GM23338 (cell line): ENCODE data around the gene WDR17. TPM values are rescaled to one million over a fixed set of nuclear protein-coding genes. Genes with fewer than 3 reads are reported as not detected.

Experiments
- ATAC-seq: fragments of 200-7000 bp; cut with Tn5 transposase; 3 replicates; pipeline ENCODE4 v1.9.1; 2020
- DNase-seq: peaks from one replicate; pipeline ENCODE4 v3.0.0-alpha.2; 2015; ENCODE audit warnings: low spot score
- H2AFZ ChIP-seq: fragments of 200-600 bp; sonication (generic); 2 replicates; pipeline ENCODE4 v1.8.0; 2016; ENCODE audit warnings: antibody characterized with exemption, mild to moderate bottlenecking, moderate library complexity
- H3F3A ChIP-seq: fragments of 200-600 bp; sonication (generic); replicated peaks from 2 replicates; pipeline ENCODE4 v1.8.0; 2017; ENCODE audit warnings: antibody characterized with exemption, mixed run types, low read depth
- H3K27ac ChIP-seq: fragments of 200-600 bp; sonication (generic); 2 replicates; pipeline ENCODE4 v1.6.1; 2016; ENCODE audit warnings: low read depth
- H3K27me3 ChIP-seq: fragments of 200-600 bp; sonication (generic); 2 replicates; pipeline ENCODE4 v1.8.0; 2016; ENCODE audit warnings: mild to moderate bottlenecking, mixed run types, moderate library complexity; ENCODE audit not compliant: insufficient read depth
- H3K36me3 ChIP-seq: fragments of 200-600 bp; sonication (generic); 2 replicates; pipeline ENCODE4 v1.8.0; 2016; ENCODE audit warnings: mild to moderate bottlenecking; ENCODE audit not compliant: insufficient read depth
- H3K4me1 ChIP-seq: fragments of 200-600 bp; sonication (generic); 2 replicates; pipeline ENCODE4 v1.8.0; 2016; ENCODE audit warnings: mild to moderate bottlenecking, moderate library complexity; ENCODE audit not compliant: insufficient read depth
- H3K4me2 ChIP-seq: fragments of 200-600 bp; sonication (generic); 2 replicates; pipeline ENCODE4 v1.7.1; 2017; ENCODE audit warnings: mixed run types
- H3K4me3 ChIP-seq: fragments of 200-600 bp; sonication (generic); 2 replicates; pipeline ENCODE4 v1.6.1; 2016; ENCODE audit warnings: mixed run types
- H3K79me2 ChIP-seq: fragments of 200-600 bp; sonication (generic); replicated peaks from 2 replicates; pipeline ENCODE4 v1.8.0; 2017; ENCODE audit warnings: mild to moderate bottlenecking; ENCODE audit not compliant: insufficient read depth
- H3K9me2 ChIP-seq: fragments of 200-600 bp; sonication (generic); 2 replicates; pipeline ENCODE4 v1.8.0; 2017; ENCODE audit not compliant: insufficient read depth
- H4K20me1 ChIP-seq: fragments of 200-600 bp; sonication (generic); replicated peaks from 2 replicates; pipeline ENCODE4 v1.8.0; 2017; ENCODE audit warnings: mild to moderate bottlenecking; ENCODE audit not compliant: insufficient read depth
- H3K27ac Mint-ChIP-seq: 2 replicates; pipeline ENCODE4 v1.8.0; 2020; ENCODE audit warnings: inconsistent platforms, mild to moderate bottlenecking, moderate library complexity, mixed read lengths
- H3K27me3 Mint-ChIP-seq: 3 replicates; pipeline ENCODE4 v1.8.0; 2022; ENCODE audit warnings: low read depth, mild to moderate bottlenecking, moderate library complexity, mixed read lengths, inconsistent platforms; ENCODE audit not compliant: insufficient read depth, poor library complexity
- H3K36me3 Mint-ChIP-seq: 3 replicates; pipeline ENCODE4 v1.8.0; 2021; ENCODE audit warnings: low read depth, mild to moderate bottlenecking, inconsistent platforms, moderate library complexity, mixed read lengths
- H3K4me1 Mint-ChIP-seq: 3 replicates; pipeline ENCODE4 v1.8.0; 2020; ENCODE audit warnings: mild to moderate bottlenecking, inconsistent platforms, mixed read lengths
- H3K4me3 Mint-ChIP-seq: 3 replicates; pipeline ENCODE4 v1.8.0; 2021; ENCODE audit warnings: moderate library complexity, mild to moderate bottlenecking, inconsistent platforms, mixed read lengths
- H3K9me3 Mint-ChIP-seq: 3 replicates; pipeline ENCODE4 v1.8.0; 2020; ENCODE audit warnings: moderate library complexity, mild to moderate bottlenecking, inconsistent platforms, mixed read lengths
- CREB1 ChIP-seq: fragments of 250-450 bp; sonication (Bioruptor Pico); IDR thresholded peaks from 2 replicates; pipeline ENCODE4 v1.5.0; 2020; ENCODE audit warnings: low read depth, mild to moderate bottlenecking, moderate library complexity
- EZH2 ChIP-seq: fragments of 200-600 bp; sonication (generic); IDR thresholded peaks from one replicate; pipeline ENCODE4 v1.8.0; 2017; ENCODE audit warnings: antibody characterized with exemption, mild to moderate bottlenecking, low read depth; ENCODE audit not compliant: unreplicated experiment
- EZH2phosphoT487 ChIP-seq: fragments of 200-600 bp; sonication (generic); IDR thresholded peaks from one replicate; pipeline ENCODE4 v1.8.1; 2018; ENCODE audit warnings: antibody characterized with exemption; ENCODE audit not compliant: unreplicated experiment
- JUNB ChIP-seq: IDR thresholded peaks from one replicate; pipeline ENCODE4 v1.6.1; 2016; ENCODE audit warnings: antibody characterized with exemption; ENCODE audit not compliant: unreplicated experiment
- NANOG ChIP-seq: IDR thresholded peaks from 2 replicates; pipeline ENCODE4 v1.6.1; 2016; ENCODE audit warnings: antibody characterized with exemption, borderline replicate concordance
- POLR2AphosphoS5 ChIP-seq: IDR thresholded peaks from 2 replicates; pipeline ENCODE4 v1.6.1; 2016; ENCODE audit warnings: antibody characterized with exemption, low read depth
- STAT1 ChIP-seq: IDR thresholded peaks from one replicate; pipeline ENCODE4 v1.6.1; 2016; ENCODE audit warnings: antibody characterized with exemption; ENCODE audit not compliant: unreplicated experiment
- ZNF114 ChIP-seq: fragments of 250-450 bp; sonication (Bioruptor Pico); IDR thresholded peaks from 2 replicates; pipeline ENCODE4 v1.5.0; 2020; ENCODE audit warnings: mild to moderate bottlenecking, moderate library complexity
- ZNF331 ChIP-seq: fragments of 250-450 bp; sonication (Bioruptor Pico); IDR thresholded peaks from 2 replicates; pipeline ENCODE4 v1.5.0; 2020; ENCODE audit warnings: low read depth, mild to moderate bottlenecking, moderate library complexity
- polyA plus RNA-seq: library from polyadenylated mRNA; unstranded; fragments of >200 nt; fragmentation: Nextera tagmentation; extraction: Ambion mirVana; gene quantifications from 2 replicates; pipeline ENCODE4 v1.2.1, GENCODE V29; 2016
- total RNA-seq: library from RNA; depleted of rRNA; stranded (reverse); fragments of >200 nt; shearing (Covaris generic); gene quantifications from 2 replicates; pipeline ENCODE4 v1.2.3, GENCODE V29; 2014
- TF ChIP-seq, protein P1 (sequence below): fragments of 250-450 bp; sonication (Bioruptor Pico); IDR thresholded peaks from 2 replicates; pipeline ENCODE4 v1.5.0; 2020; ENCODE audit warnings: mild to moderate bottlenecking, moderate library complexity
- TF ChIP-seq, protein P2 (sequence below): IDR thresholded peaks from 2 replicates; pipeline ENCODE4 v1.6.1; 2016; ENCODE audit warnings: antibody characterized with exemption
- TF ChIP-seq, protein P3 (sequence below): IDR thresholded peaks from one replicate; pipeline ENCODE4 v1.6.1; 2018; ENCODE audit warnings: antibody characterized with exemption; ENCODE audit not compliant: unreplicated experiment
- TF ChIP-seq, protein P4 (sequence below), 2 experiments: fragments of 200-600 bp in 1 of 2; sonication (generic) in 1 of 2; conservative IDR thresholded peaks; 2 replicates each; pipeline versions ENCODE4 v1.5.1 to v1.6.1; 2016 to 2017; ENCODE audit warnings: antibody characterized with exemption in 2 of 2, low read depth in 2 of 2, mild to moderate bottlenecking in 2 of 2, moderate library complexity in 1 of 2

Gene WDR17
- total and polyA plus RNA-seq, 2 experiments from 2014 or later, result 1.9 to 4.3 TPM

DNA sequence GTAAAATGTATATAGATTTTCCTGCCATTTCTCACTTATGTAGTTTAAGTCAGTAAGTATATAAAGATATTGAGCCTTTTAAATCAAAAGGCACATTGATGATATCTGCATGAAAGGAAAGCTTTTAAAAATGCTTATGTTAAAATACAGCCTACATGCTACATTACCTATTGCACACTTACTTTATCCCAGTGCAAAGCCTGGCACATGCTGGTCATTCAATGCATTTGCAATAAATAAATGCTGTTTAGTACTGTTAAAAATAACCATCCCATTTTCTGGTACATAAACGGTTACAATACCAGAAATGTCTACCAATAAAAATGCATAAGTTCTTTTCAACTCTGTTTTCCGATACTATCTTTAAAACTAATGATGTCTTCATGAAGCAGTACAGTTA, 151.9 kb downstream of the WDR17 start (continued):
- TF ChIP-seq, protein P1, sequence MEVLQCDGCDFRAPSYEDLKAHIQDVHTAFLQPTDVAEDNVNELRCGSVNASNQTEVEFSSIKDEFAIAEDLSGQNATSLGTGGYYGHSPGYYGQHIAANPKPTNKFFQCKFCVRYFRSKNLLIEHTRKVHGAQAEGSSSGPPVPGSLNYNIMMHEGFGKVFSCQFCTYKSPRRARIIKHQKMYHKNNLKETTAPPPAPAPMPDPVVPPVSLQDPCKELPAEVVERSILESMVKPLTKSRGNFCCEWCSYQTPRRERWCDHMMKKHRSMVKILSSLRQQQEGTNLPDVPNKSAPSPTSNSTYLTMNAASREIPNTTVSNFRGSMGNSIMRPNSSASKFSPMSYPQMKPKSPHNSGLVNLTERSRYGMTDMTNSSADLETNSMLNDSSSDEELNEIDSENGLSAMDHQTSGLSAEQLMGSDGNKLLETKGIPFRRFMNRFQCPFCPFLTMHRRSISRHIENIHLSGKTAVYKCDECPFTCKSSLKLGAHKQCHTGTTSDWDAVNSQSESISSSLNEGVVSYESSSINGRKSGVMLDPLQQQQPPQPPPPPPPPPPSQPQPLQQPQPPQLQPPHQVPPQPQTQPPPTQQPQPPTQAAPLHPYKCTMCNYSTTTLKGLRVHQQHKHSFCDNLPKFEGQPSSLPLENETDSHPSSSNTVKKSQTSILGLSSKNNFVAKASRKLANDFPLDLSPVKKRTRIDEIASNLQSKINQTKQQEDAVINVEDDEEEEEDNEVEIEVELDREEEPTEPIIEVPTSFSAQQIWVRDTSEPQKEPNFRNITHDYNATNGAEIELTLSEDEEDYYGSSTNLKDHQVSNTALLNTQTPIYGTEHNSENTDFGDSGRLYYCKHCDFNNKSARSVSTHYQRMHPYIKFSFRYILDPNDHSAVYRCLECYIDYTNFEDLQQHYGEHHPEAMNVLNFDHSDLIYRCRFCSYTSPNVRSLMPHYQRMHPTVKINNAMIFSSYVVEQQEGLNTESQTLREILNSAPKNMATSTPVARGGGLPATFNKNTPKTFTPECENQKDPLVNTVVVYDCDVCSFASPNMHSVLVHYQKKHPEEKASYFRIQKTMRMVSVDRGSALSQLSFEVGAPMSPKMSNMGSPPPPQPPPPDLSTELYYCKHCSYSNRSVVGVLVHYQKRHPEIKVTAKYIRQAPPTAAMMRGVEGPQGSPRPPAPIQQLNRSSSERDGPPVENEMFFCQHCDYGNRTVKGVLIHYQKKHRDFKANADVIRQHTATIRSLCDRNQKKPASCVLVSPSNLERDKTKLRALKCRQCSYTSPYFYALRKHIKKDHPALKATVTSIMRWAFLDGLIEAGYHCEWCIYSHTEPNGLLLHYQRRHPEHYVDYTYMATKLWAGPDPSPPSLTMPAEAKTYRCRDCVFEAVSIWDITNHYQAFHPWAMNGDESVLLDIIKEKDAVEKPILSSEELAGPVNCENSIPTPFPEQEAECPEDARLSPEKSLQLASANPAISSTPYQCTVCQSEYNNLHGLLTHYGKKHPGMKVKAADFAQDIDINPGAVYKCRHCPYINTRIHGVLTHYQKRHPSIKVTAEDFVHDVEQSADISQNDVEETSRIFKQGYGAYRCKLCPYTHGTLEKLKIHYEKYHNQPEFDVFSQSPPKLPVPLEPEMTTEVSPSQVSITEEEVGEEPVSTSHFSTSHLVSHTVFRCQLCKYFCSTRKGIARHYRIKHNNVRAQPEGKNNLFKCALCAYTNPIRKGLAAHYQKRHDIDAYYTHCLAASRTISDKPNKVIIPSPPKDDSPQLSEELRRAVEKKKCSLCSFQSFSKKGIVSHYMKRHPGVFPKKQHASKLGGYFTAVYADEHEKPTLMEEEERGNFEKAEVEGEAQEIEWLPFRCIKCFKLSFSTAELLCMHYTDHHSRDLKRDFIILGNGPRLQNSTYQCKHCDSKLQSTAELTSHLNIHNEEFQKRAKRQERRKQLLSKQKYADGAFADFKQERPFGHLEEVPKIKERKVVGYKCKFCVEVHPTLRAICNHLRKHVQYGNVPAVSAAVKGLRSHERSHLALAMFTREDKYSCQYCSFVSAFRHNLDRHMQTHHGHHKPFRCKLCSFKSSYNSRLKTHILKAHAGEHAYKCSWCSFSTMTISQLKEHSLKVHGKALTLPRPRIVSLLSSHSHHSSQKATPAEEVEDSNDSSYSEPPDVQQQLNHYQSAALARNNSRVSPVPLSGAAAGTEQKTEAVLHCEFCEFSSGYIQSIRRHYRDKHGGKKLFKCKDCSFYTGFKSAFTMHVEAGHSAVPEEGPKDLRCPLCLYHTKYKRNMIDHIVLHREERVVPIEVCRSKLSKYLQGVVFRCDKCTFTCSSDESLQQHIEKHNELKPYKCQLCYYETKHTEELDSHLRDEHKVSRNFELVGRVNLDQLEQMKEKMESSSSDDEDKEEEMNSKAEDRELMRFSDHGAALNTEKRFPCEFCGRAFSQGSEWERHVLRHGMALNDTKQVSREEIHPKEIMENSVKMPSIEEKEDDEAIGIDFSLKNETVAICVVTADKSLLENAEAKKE (CRISPR knock-in tag), result no peak
- TF ChIP-seq ZNF114 (CRISPR knock-in tag), result no peak

DNA sequence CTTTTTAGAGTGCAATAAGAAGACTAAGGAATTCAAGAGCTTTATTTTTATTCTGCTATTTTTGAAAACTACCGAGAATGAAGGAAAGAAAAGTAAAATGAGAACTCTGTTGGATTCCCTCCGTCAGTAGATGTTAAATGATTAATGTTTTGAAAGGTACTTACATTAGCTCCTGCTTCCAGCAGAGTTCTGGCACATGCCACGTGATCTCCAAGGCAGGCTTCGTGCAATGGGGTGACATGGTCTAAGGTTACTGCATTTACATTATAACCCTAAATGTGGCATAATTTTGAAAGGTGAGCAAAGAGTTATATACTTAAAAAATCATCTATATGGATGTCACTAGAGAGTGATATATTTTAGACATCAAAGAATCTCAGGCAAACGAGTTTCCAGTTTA, 156.5 kb downstream of the WDR17 start:
- Histone ChIP-seq H3K36me3 (no peaks in the 10 kb centered on the region), H3K4me2 (no peak overlapping the region), H3K79me2 (no peaks in the 10 kb centered on the region), H3K9me2 (no peaks in the 10 kb centered on the region), H3K4me1 (no peaks in the 10 kb centered on the region), H3F3A (no peaks in the 10 kb centered on the region), H3K27ac (no peak overlapping the region), H2AFZ (no peak overlapping the region), H3K27me3 (no peaks in the 10 kb centered on the region), H3K4me3 (no peak overlapping the region), H4K20me1 (no peaks in the 10 kb centered on the region)
- no peak for DNase-seq
- Mint-ChIP-seq H3K4me3 (no peak overlapping the region), H3K4me1 (no peaks in the 10 kb centered on the region), H3K36me3 (no peaks in the 10 kb centered on the region), H3K27ac (no peak overlapping the region), H3K9me3 (no peaks in the 10 kb centered on the region), H3K27me3 (no peaks in the 10 kb centered on the region)
- no peak for ATAC-seq
- TF ChIP-seq, protein P2, sequence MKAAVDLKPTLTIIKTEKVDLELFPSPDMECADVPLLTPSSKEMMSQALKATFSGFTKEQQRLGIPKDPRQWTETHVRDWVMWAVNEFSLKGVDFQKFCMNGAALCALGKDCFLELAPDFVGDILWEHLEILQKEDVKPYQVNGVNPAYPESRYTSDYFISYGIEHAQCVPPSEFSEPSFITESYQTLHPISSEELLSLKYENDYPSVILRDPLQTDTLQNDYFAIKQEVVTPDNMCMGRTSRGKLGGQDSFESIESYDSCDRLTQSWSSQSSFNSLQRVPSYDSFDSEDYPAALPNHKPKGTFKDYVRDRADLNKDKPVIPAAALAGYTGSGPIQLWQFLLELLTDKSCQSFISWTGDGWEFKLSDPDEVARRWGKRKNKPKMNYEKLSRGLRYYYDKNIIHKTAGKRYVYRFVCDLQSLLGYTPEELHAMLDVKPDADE, result no peak
- no peak for TF ChIP-seq NANOG
- TF ChIP-seq, protein P3, sequence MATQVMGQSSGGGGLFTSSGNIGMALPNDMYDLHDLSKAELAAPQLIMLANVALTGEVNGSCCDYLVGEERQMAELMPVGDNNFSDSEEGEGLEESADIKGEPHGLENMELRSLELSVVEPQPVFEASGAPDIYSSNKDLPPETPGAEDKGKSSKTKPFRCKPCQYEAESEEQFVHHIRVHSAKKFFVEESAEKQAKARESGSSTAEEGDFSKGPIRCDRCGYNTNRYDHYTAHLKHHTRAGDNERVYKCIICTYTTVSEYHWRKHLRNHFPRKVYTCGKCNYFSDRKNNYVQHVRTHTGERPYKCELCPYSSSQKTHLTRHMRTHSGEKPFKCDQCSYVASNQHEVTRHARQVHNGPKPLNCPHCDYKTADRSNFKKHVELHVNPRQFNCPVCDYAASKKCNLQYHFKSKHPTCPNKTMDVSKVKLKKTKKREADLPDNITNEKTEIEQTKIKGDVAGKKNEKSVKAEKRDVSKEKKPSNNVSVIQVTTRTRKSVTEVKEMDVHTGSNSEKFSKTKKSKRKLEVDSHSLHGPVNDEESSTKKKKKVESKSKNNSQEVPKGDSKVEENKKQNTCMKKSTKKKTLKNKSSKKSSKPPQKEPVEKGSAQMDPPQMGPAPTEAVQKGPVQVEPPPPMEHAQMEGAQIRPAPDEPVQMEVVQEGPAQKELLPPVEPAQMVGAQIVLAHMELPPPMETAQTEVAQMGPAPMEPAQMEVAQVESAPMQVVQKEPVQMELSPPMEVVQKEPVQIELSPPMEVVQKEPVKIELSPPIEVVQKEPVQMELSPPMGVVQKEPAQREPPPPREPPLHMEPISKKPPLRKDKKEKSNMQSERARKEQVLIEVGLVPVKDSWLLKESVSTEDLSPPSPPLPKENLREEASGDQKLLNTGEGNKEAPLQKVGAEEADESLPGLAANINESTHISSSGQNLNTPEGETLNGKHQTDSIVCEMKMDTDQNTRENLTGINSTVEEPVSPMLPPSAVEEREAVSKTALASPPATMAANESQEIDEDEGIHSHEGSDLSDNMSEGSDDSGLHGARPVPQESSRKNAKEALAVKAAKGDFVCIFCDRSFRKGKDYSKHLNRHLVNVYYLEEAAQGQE, result no peak
- TF ChIP-seq CREB1, result no peak
- no peak for TF ChIP-seq JUNB
- TF ChIP-seq, protein P4, sequence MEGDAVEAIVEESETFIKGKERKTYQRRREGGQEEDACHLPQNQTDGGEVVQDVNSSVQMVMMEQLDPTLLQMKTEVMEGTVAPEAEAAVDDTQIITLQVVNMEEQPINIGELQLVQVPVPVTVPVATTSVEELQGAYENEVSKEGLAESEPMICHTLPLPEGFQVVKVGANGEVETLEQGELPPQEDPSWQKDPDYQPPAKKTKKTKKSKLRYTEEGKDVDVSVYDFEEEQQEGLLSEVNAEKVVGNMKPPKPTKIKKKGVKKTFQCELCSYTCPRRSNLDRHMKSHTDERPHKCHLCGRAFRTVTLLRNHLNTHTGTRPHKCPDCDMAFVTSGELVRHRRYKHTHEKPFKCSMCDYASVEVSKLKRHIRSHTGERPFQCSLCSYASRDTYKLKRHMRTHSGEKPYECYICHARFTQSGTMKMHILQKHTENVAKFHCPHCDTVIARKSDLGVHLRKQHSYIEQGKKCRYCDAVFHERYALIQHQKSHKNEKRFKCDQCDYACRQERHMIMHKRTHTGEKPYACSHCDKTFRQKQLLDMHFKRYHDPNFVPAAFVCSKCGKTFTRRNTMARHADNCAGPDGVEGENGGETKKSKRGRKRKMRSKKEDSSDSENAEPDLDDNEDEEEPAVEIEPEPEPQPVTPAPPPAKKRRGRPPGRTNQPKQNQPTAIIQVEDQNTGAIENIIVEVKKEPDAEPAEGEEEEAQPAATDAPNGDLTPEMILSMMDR (conservative IDR thresholded peaks at IDR 0.05; ENCODE audit: low read depth in 2 of 2), result no peak
- TF ChIP-seq EZH2phosphoT487, result no peak
- TF ChIP-seq ZNF331, result no peak
- no peak for TF ChIP-seq ZNF114 (CRISPR knock-in tag)
- TF ChIP-seq EZH2, result no peak
- no peak for TF ChIP-seq STAT1
- no peak for TF ChIP-seq POLR2AphosphoS5
